CD4-positive, alpha-beta memory T cell (primary cell): ENCODE results near the gene ANO6. TPM values are rescaled to one million over a fixed set of nuclear protein-coding genes. Genes with fewer than 3 reads are reported as not detected.
A peak's percentile ranks its signal among the peaks of the same experiment; 100 is the strongest.

Source experiments
- CTCF ChIA-PET: fragments of 350-600 bp; sonication (Branson Sonifier 250); formaldehyde crosslinking; loops from one replicate; lab custom pipeline; 2021; ENCODE audit warnings: inconsistent platforms; ENCODE audit not compliant: partially characterized antibody; lab: Charles Lee
- POLR2A ChIA-PET: fragments of 350-600 bp; sonication (Branson Sonifier 250); formaldehyde crosslinking; loops from one replicate; lab custom pipeline; 2021; ENCODE audit not compliant: partially characterized antibody; lab: Charles Lee
- DNase-seq, 5 donors: peaks; one replicate each; pipeline versions ENCODE4 v3.0.0 to v3.0.0-alpha.2; 2020 to 2022; ENCODE audit warnings: mixed read lengths in 1 of 5
- H3K27ac ChIP-seq: one replicate; pipeline ENCODE4 v1.7.0; 2013; ENCODE audit warnings: low read depth, low read length
- H3K27me3 ChIP-seq: 2 replicates; pipeline ENCODE4 v1.7.0; 2013; ENCODE audit warnings: mild to moderate bottlenecking, low read length, moderate library complexity; ENCODE audit not compliant: insufficient read depth
- H3K36me3 ChIP-seq: 2 replicates; pipeline ENCODE4 v1.7.0; 2013; ENCODE audit warnings: mild to moderate bottlenecking, low read length, moderate library complexity; ENCODE audit not compliant: insufficient read depth
- H3K4me1 ChIP-seq: 2 replicates; pipeline ENCODE4 v1.7.0; 2013; ENCODE audit warnings: mild to moderate bottlenecking, low read length, moderate library complexity; ENCODE audit not compliant: insufficient read depth
- H3K4me3 ChIP-seq, 2 donors: one replicate each; pipeline ENCODE4 v1.7.0; 2013; ENCODE audit warnings: low read length in 2 of 2, mild to moderate bottlenecking in 1 of 2
- H3K9me3 ChIP-seq, 2 donors: one replicate each; pipeline ENCODE4 v1.7.0; 2013; ENCODE audit warnings: low read length in 2 of 2, control low read depth in 1 of 2; ENCODE audit not compliant: control insufficient read depth in 1 of 2
- H3K27ac Mint-ChIP-seq, 7 donors: one replicate each; pipeline ENCODE4 v1.8.0; 2020 to 2021; ENCODE audit warnings: mixed read lengths in 7 of 7, mild to moderate bottlenecking in 6 of 7, inconsistent platforms in 3 of 7, moderate library complexity in 3 of 7
- H3K27me3 Mint-ChIP-seq, 2 donors: one replicate each; pipeline ENCODE4 v1.8.0; 2020 to 2021; ENCODE audit warnings: mixed read lengths in 2 of 2
- H3K36me3 Mint-ChIP-seq, 2 donors: one replicate each; pipeline ENCODE4 v1.8.0; 2020 to 2021; ENCODE audit warnings: mixed read lengths in 2 of 2, inconsistent platforms in 1 of 2, mild to moderate bottlenecking in 1 of 2
- H3K4me1 Mint-ChIP-seq, 4 donors: one replicate each; pipeline ENCODE4 v1.8.0; 2020 to 2021; ENCODE audit warnings: mixed read lengths in 4 of 4, mild to moderate bottlenecking in 1 of 4
- H3K4me3 Mint-ChIP-seq, 8 donors: one replicate each; pipeline ENCODE4 v1.8.0; 2020 to 2021; ENCODE audit warnings: mixed read lengths in 8 of 8, mild to moderate bottlenecking in 7 of 8, moderate library complexity in 6 of 8, inconsistent platforms in 3 of 8
- H3K9me3 Mint-ChIP-seq, 8 donors: one replicate each; pipeline ENCODE4 v1.8.0; 2020 to 2021; ENCODE audit warnings: mixed read lengths in 8 of 8, mild to moderate bottlenecking in 5 of 8, inconsistent platforms in 3 of 8, moderate library complexity in 1 of 8
- intact Hi-C: fragments of 100-400 bp; cut with micrococcal nuclease; formaldehyde crosslinking; loops from one replicate; pipeline ENCODE4 v1.15.1; 2023
- polyA plus RNA-seq, 2 donors: library from polyadenylated mRNA; unstranded; fragments of 300-500 nt; fragmentation: Illumina TruSeq; gene quantifications; one replicate each; pipeline ENCODE4 v1.2.3, GENCODE V29; 2021
- total RNA-seq, 2 experiments: library from RNA; stranded (reverse); gene quantifications; one replicate each; pipeline ENCODE4 v1.2.3, GENCODE V29; 2021

ANO6 gene
- total and polyA plus RNA-seq, 4 experiments from 2014 or later = 25.3 to 36.5 (median 31.0) TPM

DNA sequence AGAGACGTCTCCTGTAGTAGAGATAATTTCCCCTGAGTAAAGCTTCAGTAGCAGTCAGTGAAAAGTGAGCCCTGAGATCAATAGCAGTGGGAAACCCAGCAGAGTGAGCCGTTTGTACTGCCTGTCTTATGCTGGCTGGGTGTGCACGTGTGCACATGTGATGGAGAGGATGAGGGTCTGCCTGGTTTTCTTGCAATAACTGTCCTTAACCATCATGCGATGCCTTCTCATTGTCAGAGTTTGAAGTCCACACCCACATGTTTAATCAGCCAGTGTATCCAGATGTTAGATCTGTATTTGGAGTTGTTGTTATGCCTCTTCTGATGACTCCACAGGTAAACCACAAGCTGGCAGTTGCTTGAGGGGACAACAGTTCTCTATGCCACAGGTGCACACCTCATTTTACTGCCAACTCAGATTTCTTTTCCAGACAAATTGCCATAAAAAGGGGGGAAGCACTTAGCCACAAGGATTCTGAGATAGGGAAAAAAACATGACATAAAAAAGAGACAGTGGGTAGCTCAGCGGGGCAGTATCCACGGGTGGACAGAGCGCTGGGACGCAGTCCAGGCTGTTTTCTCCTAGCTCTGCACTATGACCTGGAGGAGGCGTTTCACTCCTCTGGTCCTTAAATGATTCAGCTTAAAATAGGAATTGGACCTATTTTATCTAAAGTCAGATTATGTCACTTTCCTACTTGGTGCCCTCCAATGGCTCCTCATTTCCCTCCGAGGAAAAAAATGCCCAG, 192.3 kb downstream of the ANO6 start:
- H3K27ac ChIP-seq = no peak overlapping the region
- intact Hi-C loops = no loop called here
- DNase-seq = no peak
- peak overlapping the region in 1 of 7 donors; percentile 64 for H3K27ac Mint-ChIP-seq
- H3K9me3 ChIP-seq = no peaks in the 10 kb centered on the region
- H3K9me3 Mint-ChIP-seq = no peaks in the 10 kb centered on the region
- peaks cover 46 to 64% of the 10 kb centered on the region in 2 donors for H3K36me3 Mint-ChIP-seq
- no peak overlapping the region for H3K4me3 ChIP-seq
- no peaks in the 10 kb centered on the region for H3K4me1 ChIP-seq
- H3K4me3 Mint-ChIP-seq = no peak overlapping the region
- H3K36me3 ChIP-seq = peaks cover 30% of the 10 kb centered on the region
- ChIA-PET CTCF (no interaction called here), POLR2A (no interaction called here)
- no peaks in the 10 kb centered on the region for H3K27me3 Mint-ChIP-seq
- H3K27me3 ChIP-seq = no peaks in the 10 kb centered on the region
- peaks cover 0 to 4% (median 0%) of the 10 kb centered on the region in 4 donors for H3K4me1 Mint-ChIP-seq

DNA sequence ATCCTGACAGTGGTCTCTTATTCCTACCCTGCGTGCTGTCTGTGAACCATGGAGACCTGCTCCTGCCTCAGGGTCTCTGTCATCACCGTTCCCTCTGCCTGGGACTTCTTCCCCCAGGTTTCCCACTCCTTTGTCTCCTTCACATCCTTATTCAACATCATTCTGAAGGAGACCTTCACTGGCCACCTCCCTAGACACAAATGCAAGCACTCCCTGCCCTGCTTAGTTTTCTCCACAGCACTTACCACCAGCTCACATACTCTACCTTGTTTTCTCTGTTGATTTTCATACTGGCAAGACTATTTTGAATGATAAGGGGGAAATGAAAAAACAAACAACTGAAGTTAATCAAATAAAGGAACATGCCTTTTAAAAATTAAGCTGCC, 192.8 kb downstream of the ANO6 start:
- Histone ChIP-seq H3K27ac (no peak overlapping the region), H3K4me1 (no peaks in the 10 kb centered on the region), H3K27me3 (no peaks in the 10 kb centered on the region), H3K36me3 (peaks cover 24% of the 10 kb centered on the region), H3K4me3 (no peak overlapping the region), H3K9me3 (no peaks in the 10 kb centered on the region)
- CTCF ChIA-PET = no interaction called here
- H3K27me3 Mint-ChIP-seq = no peaks in the 10 kb centered on the region
- no peak for DNase-seq
- H3K4me1 Mint-ChIP-seq = peaks cover 0 to 4% (median 0%) of the 10 kb centered on the region in 4 donors
- POLR2A ChIA-PET = no interaction called here
- peaks cover 41 to 59% of the 10 kb centered on the region in 2 donors for H3K36me3 Mint-ChIP-seq
- H3K27ac Mint-ChIP-seq = peak overlapping the region in 3 of 7 donors; percentile 20 to 24 (median 22)
- no peak overlapping the region for H3K4me3 Mint-ChIP-seq
- intact Hi-C loops = no loop called here
- no peaks in the 10 kb centered on the region for H3K9me3 Mint-ChIP-seq

DNA sequence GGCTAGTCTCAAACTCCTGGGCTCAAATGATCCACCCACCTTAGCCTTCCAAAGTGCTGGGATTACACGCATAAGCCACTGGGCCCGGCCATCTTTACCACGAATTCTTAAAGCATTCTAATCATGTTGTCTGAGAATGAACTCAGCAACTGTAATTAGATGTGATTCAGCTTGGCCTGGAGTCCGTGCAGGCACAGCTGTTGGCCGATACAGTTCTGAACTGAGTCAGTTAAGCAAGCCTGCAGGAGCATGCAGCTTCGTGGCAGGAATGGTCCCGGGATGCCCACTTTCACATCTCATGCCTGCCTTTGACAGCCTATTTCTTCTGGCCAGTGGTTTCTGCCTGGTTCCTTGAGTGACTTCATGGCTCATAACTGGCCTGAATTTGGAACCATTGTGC, 194.1 kb downstream of the ANO6 start:
- POLR2A ChIA-PET = interaction anchor here (1.0 kb wide), 1 partner anchor 9 kb away, joined by 3 read pairs; no protein-coding TSS in a partner anchor
- CTCF ChIA-PET = no interaction called here
- H3K4me1 ChIP-seq = no peaks in the 10 kb centered on the region
- H3K4me3 Mint-ChIP-seq = no peak overlapping the region
- no peak for DNase-seq
- no peaks in the 10 kb centered on the region for H3K27me3 ChIP-seq
- intact Hi-C loops = no loop called here
- no peak overlapping the region for H3K4me3 ChIP-seq
- H3K36me3 Mint-ChIP-seq = peaks cover 35 to 57% of the 10 kb centered on the region in 2 donors
- peaks cover 0 to 4% (median 0%) of the 10 kb centered on the region in 4 donors for H3K4me1 Mint-ChIP-seq
- no peaks in the 10 kb centered on the region for H3K9me3 ChIP-seq
- no peak overlapping the region for H3K27ac Mint-ChIP-seq
- H3K9me3 Mint-ChIP-seq = no peaks in the 10 kb centered on the region
- no peak overlapping the region for H3K27ac ChIP-seq
- H3K27me3 Mint-ChIP-seq = no peaks in the 10 kb centered on the region
- peaks cover 24% of the 10 kb centered on the region for H3K36me3 ChIP-seq

DNA sequence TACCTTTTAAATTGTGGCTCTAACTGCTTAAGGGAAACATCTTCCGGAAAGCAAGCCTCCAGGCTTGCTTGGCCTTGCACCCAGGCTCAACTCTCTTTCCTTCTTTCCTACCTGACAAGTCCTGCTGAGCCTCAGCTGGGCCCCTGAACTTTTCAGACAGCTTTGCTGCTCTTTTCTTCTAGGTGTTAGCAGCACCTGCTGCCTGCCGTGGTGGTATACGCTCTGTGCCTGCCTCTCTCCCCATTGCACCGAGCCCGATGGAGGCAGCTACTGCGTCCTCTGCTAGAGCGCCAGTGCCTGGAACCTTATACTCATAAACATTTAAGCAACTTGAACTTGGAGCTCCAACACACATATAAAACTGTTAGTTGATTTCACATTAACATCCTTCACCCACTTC, 195.7 kb downstream of the ANO6 start:
- intact Hi-C loops = no loop called here
- H3K4me1 ChIP-seq = no peaks in the 10 kb centered on the region
- no peak overlapping the region for H3K4me3 Mint-ChIP-seq
- no peaks in the 10 kb centered on the region for H3K9me3 ChIP-seq
- H3K4me3 ChIP-seq = no peak overlapping the region
- H3K27me3 ChIP-seq = no peaks in the 10 kb centered on the region
- no peaks in the 10 kb centered on the region for H3K27me3 Mint-ChIP-seq
- peaks cover 25% of the 10 kb centered on the region for H3K36me3 ChIP-seq
- CTCF ChIA-PET = no interaction called here
- H3K27ac Mint-ChIP-seq = peak overlapping the region in 2 of 7 donors; percentile 4 to 67
- no peak for DNase-seq
- H3K27ac ChIP-seq = no peak overlapping the region
- peaks cover 41 to 58% of the 10 kb centered on the region in 2 donors for H3K36me3 Mint-ChIP-seq
- H3K9me3 Mint-ChIP-seq = no peaks in the 10 kb centered on the region
- peaks cover 0 to 4% (median 0%) of the 10 kb centered on the region in 4 donors for H3K4me1 Mint-ChIP-seq
- POLR2A ChIA-PET = no interaction called here

DNA sequence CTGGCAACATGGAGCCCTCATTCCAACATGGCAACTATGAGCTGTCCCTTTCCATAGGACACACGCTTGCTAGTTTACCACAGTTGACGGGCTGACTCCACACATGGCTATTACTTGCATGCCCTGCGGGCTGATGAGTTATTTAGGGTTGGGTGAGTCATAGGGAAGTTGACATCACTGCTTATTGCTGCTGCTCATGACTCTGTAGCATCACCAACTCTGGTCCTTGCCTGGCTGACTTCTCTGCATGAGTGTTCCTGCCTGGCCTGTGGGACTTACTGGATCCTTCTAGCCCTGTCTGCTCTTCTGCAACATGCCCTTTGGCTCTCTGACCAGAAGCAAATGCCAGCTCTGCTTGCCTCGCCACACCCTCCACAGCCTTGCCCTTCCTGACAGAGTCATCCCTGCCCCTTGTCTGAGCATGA, 199.5 kb downstream of the ANO6 start:
- ChIA-PET POLR2A (no interaction called here), CTCF (interaction anchor here (1.3 kb wide), 1 partner anchor 9 kb away, joined by 3 read pairs; no protein-coding TSS in a partner anchor)
- no peak overlapping the region for H3K4me3 Mint-ChIP-seq
- intact Hi-C loops = no loop called here
- H3K27ac Mint-ChIP-seq = peak overlapping the region in 1 of 7 donors; percentile 55
- H3K27me3 Mint-ChIP-seq = no peaks in the 10 kb centered on the region
- Histone ChIP-seq H3K9me3 (no peaks in the 10 kb centered on the region), H3K36me3 (peaks cover 17% of the 10 kb centered on the region), H3K27me3 (no peaks in the 10 kb centered on the region), H3K27ac (no peak overlapping the region), H3K4me1 (no peaks in the 10 kb centered on the region), H3K4me3 (no peak overlapping the region)
- H3K4me1 Mint-ChIP-seq = no peaks in the 10 kb centered on the region
- peaks cover 41 to 56% of the 10 kb centered on the region in 2 donors for H3K36me3 Mint-ChIP-seq
- H3K9me3 Mint-ChIP-seq = no peaks in the 10 kb centered on the region
- no peak for DNase-seq

DNA sequence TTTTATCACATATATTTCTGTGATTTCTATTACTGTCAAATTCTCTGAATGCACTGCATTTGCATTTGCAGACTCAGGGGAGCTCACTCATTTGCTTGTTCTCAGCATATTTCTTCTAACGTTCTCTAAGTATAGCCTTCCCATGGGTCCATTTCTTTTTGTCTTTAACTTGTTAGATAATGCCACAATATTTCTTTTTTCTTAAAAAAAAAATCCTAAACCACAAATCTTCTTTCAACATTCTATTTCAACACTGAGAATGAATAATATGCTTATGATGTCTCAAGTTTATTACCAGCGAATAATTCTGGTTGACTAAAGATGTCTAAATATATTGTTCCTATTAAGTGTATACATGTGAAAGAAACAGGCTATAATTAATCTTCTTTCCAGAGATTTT, 200.2 kb downstream of the ANO6 start:
- Mint-ChIP-seq H3K4me3 (no peak overlapping the region), H3K36me3 (peaks cover 42 to 60% of the 10 kb centered on the region in 2 donors), H3K9me3 (no peaks in the 10 kb centered on the region), H3K27me3 (no peaks in the 10 kb centered on the region), H3K27ac (no peak overlapping the region), H3K4me1 (no peaks in the 10 kb centered on the region)
- POLR2A ChIA-PET = no interaction called here
- H3K27me3 ChIP-seq = no peaks in the 10 kb centered on the region
- no peak overlapping the region for H3K27ac ChIP-seq
- CTCF ChIA-PET = no interaction called here
- H3K4me1 ChIP-seq = no peaks in the 10 kb centered on the region
- no peak for DNase-seq
- peaks cover 17% of the 10 kb centered on the region for H3K36me3 ChIP-seq
- H3K4me3 ChIP-seq = no peak overlapping the region
- H3K9me3 ChIP-seq = no peaks in the 10 kb centered on the region
- intact Hi-C loops = no loop called here

DNA sequence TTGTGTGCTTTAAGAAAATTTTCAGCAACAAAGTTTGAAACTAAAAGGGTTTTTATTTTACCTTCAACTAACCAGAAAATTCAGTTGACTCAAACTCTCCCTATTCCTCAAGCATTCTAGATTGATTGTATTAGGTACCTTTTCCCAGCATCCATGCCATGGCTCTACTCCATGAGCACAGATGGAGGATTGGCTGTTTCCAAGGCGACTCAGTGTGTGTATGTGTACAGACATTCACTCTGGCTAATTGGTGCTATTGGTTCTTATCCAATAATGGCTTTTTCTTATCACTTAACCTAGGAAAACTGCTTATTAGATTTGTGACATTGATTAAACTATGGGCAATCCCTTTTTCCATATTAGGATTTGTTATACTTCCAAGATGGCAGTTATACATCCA, 202.6 kb downstream of the ANO6 start:
- intact Hi-C loops = no loop called here
- DNase-seq = no peak
- no peak overlapping the region for H3K4me3 Mint-ChIP-seq
- Histone ChIP-seq H3K4me3 (no peak overlapping the region), H3K9me3 (no peaks in the 10 kb centered on the region), H3K27ac (no peak overlapping the region), H3K27me3 (no peaks in the 10 kb centered on the region), H3K36me3 (peaks cover 10% of the 10 kb centered on the region), H3K4me1 (no peaks in the 10 kb centered on the region)
- H3K27ac Mint-ChIP-seq = peak overlapping the region in 2 of 7 donors; percentile 6 to 8
- no peaks in the 10 kb centered on the region for H3K9me3 Mint-ChIP-seq
- ChIA-PET CTCF (no interaction called here), POLR2A (no interaction called here)
- no peaks in the 10 kb centered on the region for H3K27me3 Mint-ChIP-seq
- peaks cover 60 to 72% of the 10 kb centered on the region in 2 donors for H3K36me3 Mint-ChIP-seq
- no peaks in the 10 kb centered on the region for H3K4me1 Mint-ChIP-seq
